ENCODE measurements around the gene LRFN2.

The LRFN2 gene

GRCh38 chr6:40469323-40469722, 117.8 kb downstream of the LRFN2 start:
- DNase-seq = no peak

- no peak for DNase-seq
Observed at GRCh38 chr6:40466986-40467539, 120.1 kb downstream of the LRFN2 start.

- no peak for DNase-seq
Observed at GRCh38 chr6:40461643-40462042, 125.5 kb downstream of the LRFN2 start.

- no peak for DNase-seq
Observed at GRCh38 chr6:40460380-40460779, 126.8 kb downstream of the LRFN2 start.

- DNase-seq = no peak
Observed at GRCh38 chr6:40457261-40457660, 129.9 kb downstream of the LRFN2 start.

GRCh38 chr6:40456390-40457013, 130.7 kb downstream of the LRFN2 start:
- DNase-seq = no peak

- no peak for DNase-seq
Observed at GRCh38 chr6:40455686-40456389, 131.3 kb downstream of the LRFN2 start.

GRCh38 chr6:40450483-40450882, 136.7 kb downstream of the LRFN2 start:
- DNase-seq = no peak

GRCh38 chr6:40444811-40445210, 142.4 kb downstream of the LRFN2 start:
- no peak for DNase-seq

GRCh38 chr6:40444312-40444711, 142.9 kb downstream of the LRFN2 start:
- no peak for DNase-seq

- DNase-seq = no peak
Observed at GRCh38 chr6:40443842-40444241, 143.3 kb downstream of the LRFN2 start.

GRCh38 chr6:40442591-40442990, 144.6 kb downstream of the LRFN2 start:
- DNase-seq = no peak

- DNase-seq = no peak
Observed at GRCh38 chr6:40441150-40441549, 146.0 kb downstream of the LRFN2 start.

- DNase-seq = no peak
Observed at GRCh38 chr6:40440053-40440452, 147.1 kb downstream of the LRFN2 start.

GRCh38 chr6:40439026-40439800, 148.0 kb downstream of the LRFN2 start:
- no peak for DNase-seq

GRCh38 chr6:40438246-40438887, 148.8 kb downstream of the LRFN2 start:
- no peak for DNase-seq

GRCh38 chr6:40437631-40438030, 149.5 kb downstream of the LRFN2 start:
- no peak for DNase-seq

- DNase-seq = no peak
Observed at GRCh38 chr6:40436685-40437604, 150.2 kb downstream of the LRFN2 start.

- no peak for DNase-seq
Observed at GRCh38 chr6:40432982-40433381, 154.2 kb downstream of the LRFN2 start.

GRCh38 chr6:40431706-40432105, 155.5 kb downstream of the LRFN2 start:
- no peak for DNase-seq

- no peak for DNase-seq
Observed at GRCh38 chr6:40427196-40427595, 160.0 kb downstream of the LRFN2 start.

All from effector CD4-positive, alpha-beta T cell (primary cell).